ENCODE results near the gene RCSD1. TPM values are rescaled to one million over a fixed set of nuclear protein-coding genes. Genes with fewer than 3 reads are reported as not detected.
A peak's percentile ranks its signal among the peaks of the same experiment; 100 is the strongest.

Gene RCSD1
- total and polyA plus RNA-seq, 10 of the 15 experiments (the other 5 are each of a cell fraction or from before 2014, with no cell fraction given): 11.4 to 78.3 (median 71.6) TPM

- FAIRE-seq (no peak), ATAC-seq (peak; percentile 16), DNase-seq (ENCODE audit: low read depth, low spot score) (peak; percentile 58)
- Histone ChIP-seq H3K9me3 (replicated peaks; ENCODE audit: control insufficient read depth, insufficient read depth, low read length) (no peaks in the 10 kb centered on the region), H3K4me1 (ENCODE audit: control insufficient read depth, insufficient read depth, low read length) (peaks cover 39% of the 10 kb centered on the region), H3K9ac (ENCODE audit: control insufficient read depth, insufficient read depth, low read length) (peak overlapping the region; percentile 92), H3K27me3 (replicated peaks in 1 of 2; ENCODE audit: control insufficient read depth in 2 of 2, insufficient read depth in 2 of 2, low read length in 1 of 2) (no peaks in the 10 kb centered on the region), H3K27ac (ENCODE audit: control insufficient read depth, insufficient read depth) (peak overlapping the region; percentile 94), H3K79me2 (ENCODE audit: control insufficient read depth, insufficient read depth, low read length) (peaks cover 73% of the 10 kb centered on the region), H3K4me2 (ENCODE audit: control insufficient read depth, insufficient read depth) (peak overlapping the region; percentile 80), H3K36me3 (ENCODE audit: control insufficient read depth in 2 of 2, insufficient read depth in 2 of 2, low read length in 1 of 2) (peaks cover 0 to 3% of the 10 kb centered on the region in 2 experiments; a peak in 1 of 4 replicates), H2AFZ (ENCODE audit: control insufficient read depth, low read depth, low read length) (no peak overlapping the region), H3K4me3 (peak overlapping the region; percentile 79), H4K20me1 (ENCODE audit: control insufficient read depth, insufficient read depth) (no peaks in the 10 kb centered on the region)
- in situ Hi-C loops (cut with MboI): no loop called here
- no TSS peak for BruUV-seq (replicated peaks)
- ChIA-PET SMC1A (ENCODE audit: uncharacterized antibody, unreplicated experiment) (interaction anchor here (0.9 to 12.4 kb wide), 10 partner anchors 11 to 125 kb away, joined by 3 to 170 read pairs (median 18); no protein-coding TSS in a partner anchor), RAD21 (ENCODE audit: unreplicated experiment) (interaction anchor here (0.6 to 13.0 kb wide), 13 partner anchors 14 to 713 kb away, joined by 3 to 159 read pairs (median 6); partner anchors contain the start of gene POU2F1), CTCF (interaction anchor here (0.6 to 9.4 kb wide), 8 partner anchors 14 to 200 kb away, joined by 3 to 129 read pairs (median 4); no protein-coding TSS in a partner anchor), POLR2A (interaction anchor here (0.6 to 8.1 kb wide), 10 partner anchors 14 to 302 kb away, joined by 3 to 84 read pairs (median 9); no protein-coding TSS in a partner anchor)
- intact Hi-C loops (cut with micrococcal nuclease; ENCODE audit: unreplicated experiment): loop anchor here (1.0 to 10.0 kb wide), 2 partner anchors 30 to 76 kb away; partner anchors contain the start of gene CREG1
- WGBS (ENCODE audit: insufficient coverage, insufficient replicate concordance, low lambda C conversion rate, missing lambda C conversion rate): 1% methylated on average over 15 of the region's 16 CpGs
- TF ChIP-seq NBN (IDR thresholded peaks at IDR 0.05) (0 out of 2 replicates have a peak, but pooled peaks have one; percentile 53), MYB (IDR thresholded peaks at IDR 0.05; ENCODE audit: borderline replicate concordance, low read depth, low read length) (no peak), CREB1 (IDR thresholded peaks at IDR 0.05; ENCODE audit: low read depth) (0 out of 2 replicates have a peak, but pooled peaks have one; percentile 11), ATF7 (IDR thresholded peaks at IDR 0.05; ENCODE audit: low read depth) (no peak), SPI1 (IDR thresholded peaks at IDR 0.05; ENCODE audit: borderline replicate concordance, insufficient read depth, low read depth, low read length) (peak; percentile 65), HSF1 (IDR thresholded peaks at IDR 0.05; ENCODE audit: low read depth, low read length) (no peak), EED (IDR thresholded peaks at IDR 0.05; ENCODE audit: low read depth) (peak; percentile 52), SMAD5 (IDR thresholded peaks at IDR 0.05; ENCODE audit: low read depth) (0 out of 2 replicates have a peak, but pooled peaks have one; percentile 46), STAT1 (conservative IDR thresholded peaks at IDR 0.05) (0 out of 2 replicates have a peak, but pooled peaks have one; percentile 33), POLR2AphosphoS2 (IDR thresholded peaks at IDR 0.05; ENCODE audit: low read depth, low read length) (peak; percentile 55; the same call in 1 of the 2 replicates), GATAD2B (conservative IDR thresholded peaks at IDR 0.05; ENCODE audit: low read depth) (no peak; the same call in 1 of the 2 replicates), RELA (IDR thresholded peaks at IDR 0.05; ENCODE audit: borderline replicate concordance, partially characterized antibody) (peak; percentile 62), NFIC (IDR thresholded peaks at IDR 0.05; ENCODE audit: low read depth, low read length) (peak; percentile 67; the same call in 1 of the 2 replicates), POLR2AphosphoS5 (IDR thresholded peaks at IDR 0.05; ENCODE audit: low read length) (peak; percentile 79), MAX (IDR thresholded peaks at IDR 0.05; ENCODE audit: low read depth, low read length) (peak; percentile 31; the same call in 1 of the 2 replicates), CHD1 (IDR thresholded peaks at IDR 0.05; ENCODE audit: low read depth, low read length) (peak; percentile 68; the same call in 1 of the 2 replicates), ATF3 (IDR thresholded peaks at IDR 0.05; ENCODE audit: borderline replicate concordance, extremely low read depth, low read depth, low read length) (no peak), IKZF1 (conservative IDR thresholded peaks at IDR 0.05) (peak; percentile 45)
- TF ChIP-seq, protein P1, sequence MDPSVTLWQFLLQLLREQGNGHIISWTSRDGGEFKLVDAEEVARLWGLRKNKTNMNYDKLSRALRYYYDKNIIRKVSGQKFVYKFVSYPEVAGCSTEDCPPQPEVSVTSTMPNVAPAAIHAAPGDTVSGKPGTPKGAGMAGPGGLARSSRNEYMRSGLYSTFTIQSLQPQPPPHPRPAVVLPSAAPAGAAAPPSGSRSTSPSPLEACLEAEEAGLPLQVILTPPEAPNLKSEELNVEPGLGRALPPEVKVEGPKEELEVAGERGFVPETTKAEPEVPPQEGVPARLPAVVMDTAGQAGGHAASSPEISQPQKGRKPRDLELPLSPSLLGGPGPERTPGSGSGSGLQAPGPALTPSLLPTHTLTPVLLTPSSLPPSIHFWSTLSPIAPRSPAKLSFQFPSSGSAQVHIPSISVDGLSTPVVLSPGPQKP (IDR thresholded peaks at IDR 0.05; ENCODE audit: low read depth, low read length): no peak
Measured at GRCh38 chr1:167630568-167631385, 745 bp downstream of the RCSD1 start.

All from GM12878 (cell line).